PC-9 (cell line): ENCODE measurements around the gene GBP5. TPM values are rescaled to one million over a fixed set of nuclear protein-coding genes. Genes with fewer than 3 reads are reported as not detected.

Source experiments
- BruUV-seq: library from RNA; stranded (reverse); fragments of 400-500 nt; replicated peaks from 2 replicates; lab custom pipeline; 2021; lab: Mats Ljungman, UMichigan
- CTCF ChIA-PET: fragments of 300-600 bp; sonication (Branson Sonifier 250); formaldehyde crosslinking; loops from one replicate; lab custom pipeline; 2022; ENCODE audit warnings: antibody characterized with exemption; lab: Charles Lee
- POLR2A ChIA-PET: fragments of 300-600 bp; sonication (Branson Sonifier 250); formaldehyde crosslinking; loops from one replicate; lab custom pipeline; 2022; ENCODE audit warnings: antibody characterized with exemption; ENCODE audit not compliant: unreplicated experiment; lab: Charles Lee
- DNase-seq, 2 experiments: peaks; one replicate each; pipeline versions ENCODE4 v3.0.0 to v3.0.0-alpha.2; 2015 to 2022; ENCODE audit warnings: mixed read lengths in 1 of 2
- H2AFZ ChIP-seq: fragments of 200-600 bp; sonication (generic); 2 replicates; pipeline ENCODE4 v1.8.1; 2017; ENCODE audit warnings: antibody characterized with exemption
- H3F3A ChIP-seq: fragments of 200-600 bp; sonication (generic); 2 replicates; pipeline ENCODE4 v1.8.1; 2017; ENCODE audit warnings: antibody characterized with exemption, mild to moderate bottlenecking, low read depth; ENCODE audit not compliant: insufficient read depth
- H3K27ac ChIP-seq: fragments of 200-600 bp; sonication (generic); 2 replicates; pipeline ENCODE4 v1.6.1; 2016; ENCODE audit warnings: mixed run types
- H3K27me3 ChIP-seq: fragments of 200-600 bp; sonication (generic); 2 replicates; pipeline ENCODE4 v1.6.1; 2016; ENCODE audit warnings: low read depth, mixed run types; ENCODE audit not compliant: insufficient read depth
- H3K36me3 ChIP-seq: fragments of 200-600 bp; sonication (generic); 2 replicates; pipeline ENCODE4 v1.6.1; 2016; ENCODE audit warnings: low read depth, mixed run types
- H3K4me1 ChIP-seq: fragments of 200-600 bp; sonication (generic); replicated peaks from 2 replicates; pipeline ENCODE4 v1.6.1; 2016; ENCODE audit warnings: mixed run types; ENCODE audit not compliant: insufficient read depth
- H3K4me2 ChIP-seq: fragments of 200-600 bp; sonication (generic); 2 replicates; pipeline ENCODE4 v1.6.1; 2017; ENCODE audit warnings: mixed run types
- H3K4me3 ChIP-seq: fragments of 200-600 bp; sonication (generic); 2 replicates; pipeline ENCODE4 v1.6.1; 2016; ENCODE audit warnings: mixed run types
- H3K79me2 ChIP-seq: fragments of 200-600 bp; sonication (generic); 2 replicates; pipeline ENCODE4 v1.6.1; 2017; ENCODE audit warnings: low read depth, mixed run types
- H3K9me2 ChIP-seq: fragments of 200-600 bp; sonication (generic); 2 replicates; pipeline ENCODE4 v1.8.1; 2017; ENCODE audit warnings: mild to moderate bottlenecking; ENCODE audit not compliant: insufficient read depth
- H3K9me3 ChIP-seq: fragments of 200-600 bp; sonication (generic); 2 replicates; pipeline ENCODE4 v1.8.1; 2016; ENCODE audit warnings: low read depth; ENCODE audit not compliant: insufficient read depth
- H4K20me1 ChIP-seq: fragments of 200-600 bp; sonication (generic); 2 replicates; pipeline ENCODE4 v1.8.1; 2017; ENCODE audit not compliant: insufficient read depth
- CTCF ChIP-seq: fragments of 200-600 bp; sonication (generic); conservative IDR thresholded peaks from 2 replicates; pipeline ENCODE4 v1.6.1; 2017; ENCODE audit warnings: mixed run types, antibody characterized with exemption, mild to moderate bottlenecking, moderate library complexity
- EZH2 ChIP-seq: fragments of 200-600 bp; sonication (generic); IDR thresholded peaks from 2 replicates; pipeline ENCODE4 v1.8.0; 2017; ENCODE audit warnings: antibody characterized with exemption, low read depth
- intact Hi-C: fragments of 100-400 bp; cut with micrococcal nuclease; formaldehyde crosslinking; loops from one replicate; pipeline ENCODE4 v1.10.0; 2022; ENCODE audit not compliant: unreplicated experiment
- total RNA-seq: library from RNA; stranded (reverse); gene quantifications from 2 replicates; pipeline ENCODE4 v1.2.3, GENCODE V29; 2021

Gene GBP5
- total RNA-seq, 1 experiment from 2014 or later: not detected

DNA sequence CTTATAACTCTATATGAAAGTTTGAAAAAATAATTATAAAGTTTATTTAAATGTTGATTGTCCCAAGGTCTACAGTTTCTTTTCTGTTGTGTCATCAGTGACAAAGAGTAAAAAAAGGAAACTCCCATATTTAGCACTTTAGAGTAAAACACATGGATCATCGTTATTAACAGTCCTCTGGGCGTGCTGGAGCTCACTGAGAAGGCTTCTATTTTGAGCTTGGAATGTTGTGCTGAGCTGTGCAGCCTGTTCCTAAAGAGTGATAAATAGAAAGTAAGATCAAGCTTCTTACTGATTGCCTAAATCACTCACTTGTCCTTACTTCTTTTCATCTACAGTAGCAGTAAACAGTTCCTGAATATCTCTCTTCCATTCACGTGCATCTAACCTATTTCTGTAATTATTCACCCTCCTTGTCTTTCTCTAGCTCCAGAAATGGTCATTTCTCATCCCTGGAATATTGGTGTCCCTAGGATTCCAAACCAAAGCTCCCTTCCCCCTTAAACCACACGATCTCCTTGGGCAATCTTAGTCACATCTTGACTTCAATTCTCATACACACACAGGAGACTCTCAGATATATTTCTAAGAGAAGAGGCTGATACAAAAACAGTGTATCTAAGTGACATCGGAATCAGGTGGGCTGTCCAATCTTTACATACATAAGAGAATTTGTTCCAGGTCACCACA lies 11.9 kb downstream of the GBP5 start:
- no peak overlapping the region for H2AFZ ChIP-seq
- no TSS peak for BruUV-seq
- H3K36me3 ChIP-seq: no peaks in the 10 kb centered on the region

GRCh38 chr1:89260042-89260441 lies 12.6 kb downstream of the GBP5 start:
- no peak for DNase-seq
- TF ChIP-seq CTCF (no peak), EZH2 (no peak)
- ChIA-PET CTCF (no interaction called here), POLR2A (no interaction called here)
- BruUV-seq: no TSS peak
- intact Hi-C loops: no loop called here
- Histone ChIP-seq H3K79me2 (no peaks in the 10 kb centered on the region), H3K4me3 (no peak overlapping the region), H3K36me3 (no peaks in the 10 kb centered on the region), H3K9me3 (no peaks in the 10 kb centered on the region), H3K9me2 (no peaks in the 10 kb centered on the region), H4K20me1 (no peaks in the 10 kb centered on the region), H3K27me3 (no peaks in the 10 kb centered on the region), H2AFZ (no peak overlapping the region), H3F3A (no peaks in the 10 kb centered on the region), H3K4me1 (no peaks in the 10 kb centered on the region; the same call in 1 of the 2 replicates), H3K4me2 (no peak overlapping the region), H3K27ac (no peak overlapping the region)

More for the DNA sequence above, 11.9 kb downstream of the GBP5 start:
- Histone ChIP-seq H3K27ac (no peak overlapping the region), H3K9me2 (no peaks in the 10 kb centered on the region), H3F3A (no peaks in the 10 kb centered on the region), H3K4me1 (no peaks in the 10 kb centered on the region; the same call in 1 of the 2 replicates), H3K9me3 (no peaks in the 10 kb centered on the region), H3K4me3 (no peak overlapping the region), H3K4me2 (no peak overlapping the region), H4K20me1 (no peaks in the 10 kb centered on the region), H3K79me2 (no peaks in the 10 kb centered on the region), H3K27me3 (no peaks in the 10 kb centered on the region)
- CTCF ChIA-PET: no interaction called here
- no peak for TF ChIP-seq EZH2
- TF ChIP-seq CTCF: no peak
- intact Hi-C loops: no loop called here
- POLR2A ChIA-PET: no interaction called here
- no peak for DNase-seq

GRCh38 chr1:89259283-89259971 lies 13.2 kb downstream of the GBP5 start:
- H3K79me2 ChIP-seq: no peaks in the 10 kb centered on the region
- H2AFZ ChIP-seq: no peak overlapping the region
- no peaks in the 10 kb centered on the region for H3K27me3 ChIP-seq
- H3K9me2 ChIP-seq: no peaks in the 10 kb centered on the region
- no TSS peak for BruUV-seq
- H3K4me2 ChIP-seq: no peak overlapping the region
- no peak overlapping the region for H3K27ac ChIP-seq
- no peaks in the 10 kb centered on the region; the same call in 1 of the 2 replicates for H3K4me1 ChIP-seq
- H3K36me3 ChIP-seq: no peaks in the 10 kb centered on the region
- ChIA-PET CTCF (no interaction called here), POLR2A (no interaction called here)
- TF ChIP-seq EZH2 (no peak), CTCF (no peak)
- intact Hi-C loops: no loop called here
- H3K9me3 ChIP-seq: no peaks in the 10 kb centered on the region
- H3K4me3 ChIP-seq: no peak overlapping the region
- no peak for DNase-seq
- no peaks in the 10 kb centered on the region for H3F3A ChIP-seq
- no peaks in the 10 kb centered on the region for H4K20me1 ChIP-seq
